HT-29 (cell line): ENCODE data around the gene PSMC3IP. TPM values are rescaled to one million over a fixed set of nuclear protein-coding genes. Genes with fewer than 3 reads are reported as not detected.
"Not testable (repeated sequence)": the region's sequence is repeated elsewhere in the genome, so short reads cannot be mapped to it uniquely, and the experiment has no call there.

Source experiments
- DNase-seq: peaks from one replicate; pipeline ENCODE4 v3.0.0-alpha.2; 2015; ENCODE audit warnings: low spot score
- total RNA-seq: library from RNA; depleted of rRNA; stranded (reverse); fragments of >200 nt; shearing (Covaris generic); gene quantifications from 2 replicates; pipeline ENCODE4 v1.2.3, GENCODE V29; 2014; rRNA removed

The PSMC3IP gene
- 12.4 and 16.0 TPM in 2 replicates for total RNA-seq

- DNase-seq: peak; percentile 94
Observed at GRCh38 chr17:42577532-42578281, at the start of gene PSMC3IP. Gene PSMC3IP, minus strand, starts transcription at chr17:42577729. Its CDS starts 43 bp downstream, at chr17:42577686.

GRCh38 chr17:42623732-42624596 lies 46.4 kb upstream of the PSMC3IP start:
- DNase-seq: peak; percentile 48

- no peak for DNase-seq
Observed at GRCh38 chr17:42623271-42623670, 45.7 kb upstream of the PSMC3IP start.

GRCh38 chr17:42621987-42622386 lies 44.5 kb upstream of the PSMC3IP start:
- not testable (repeated sequence) for DNase-seq

GRCh38 chr17:42618442-42619150 lies 41.1 kb upstream of the PSMC3IP start:
- DNase-seq: peak; percentile 81

GRCh38 chr17:42617956-42618431 lies 40.5 kb upstream of the PSMC3IP start:
- DNase-seq: no peak

- DNase-seq: no peak
Observed at GRCh38 chr17:42613699-42614295, 36.3 kb upstream of the PSMC3IP start.

GRCh38 chr17:42612013-42612412 lies 34.5 kb upstream of the PSMC3IP start:
- no peak for DNase-seq

- peak; percentile 40 for DNase-seq
Observed at GRCh38 chr17:42609814-42610801, 32.6 kb upstream of the PSMC3IP start.

GRCh38 chr17:42609182-42609813 lies 31.8 kb upstream of the PSMC3IP start, which contains the start of the genes RETREG3 and TUBG1:
Gene RETREG3, minus strand, starts transcription at chr17:42609374. Its CDS starts 50 bp downstream, at chr17:42609324.
Gene TUBG1, plus strand, starts transcription at chr17:42609683. Its CDS starts 55 bp downstream, at chr17:42609738.
- peak; percentile 98 for DNase-seq

GRCh38 chr17:42608305-42609181 lies 31.0 kb upstream of the PSMC3IP start:
- no peak for DNase-seq

GRCh38 chr17:42607769-42608168 lies 30.2 kb upstream of the PSMC3IP start:
- DNase-seq: no peak

GRCh38 chr17:42603318-42603717 lies 25.8 kb upstream of the PSMC3IP start:
- no peak for DNase-seq

- DNase-seq: no peak
Observed at GRCh38 chr17:42598905-42599304, 21.4 kb upstream of the PSMC3IP start.

GRCh38 chr17:42596386-42596785 lies 18.9 kb upstream of the PSMC3IP start:
- no peak for DNase-seq

GRCh38 chr17:42591411-42591810 lies 13.9 kb upstream of the PSMC3IP start:
- no peak for DNase-seq

- no peak for DNase-seq
Observed at GRCh38 chr17:42590886-42591285, 13.4 kb upstream of the PSMC3IP start.

GRCh38 chr17:42586514-42587230 lies 9.1 kb upstream of the PSMC3IP start:
- no peak for DNase-seq
